ENCODE results near the gene ARHGDIA.
A peak's percentile ranks its signal among the peaks of the same experiment; 100 is the strongest.

- TF ChIP-seq CTCF (conservative IDR thresholded peaks at IDR 0.05) = no peak
- peak; percentile 62; the same call in 1 of the 2 replicates for TF ChIP-seq ZFX (IDR thresholded peaks at IDR 0.05)
These were observed 39.7 kb upstream of the ARHGDIA start for GRCh38 chr17:81910840-81911276.
